COR-L47 (cell line): ENCODE measurements around the gene AATK.
A peak's percentile ranks its signal among the peaks of the same experiment; 100 is the strongest.

ENCODE experiments used
- DNase-seq: peaks from one replicate; lab custom pipeline; 2025; lab: John Stamatoyannopoulos, UW

The AATK gene

DNA sequence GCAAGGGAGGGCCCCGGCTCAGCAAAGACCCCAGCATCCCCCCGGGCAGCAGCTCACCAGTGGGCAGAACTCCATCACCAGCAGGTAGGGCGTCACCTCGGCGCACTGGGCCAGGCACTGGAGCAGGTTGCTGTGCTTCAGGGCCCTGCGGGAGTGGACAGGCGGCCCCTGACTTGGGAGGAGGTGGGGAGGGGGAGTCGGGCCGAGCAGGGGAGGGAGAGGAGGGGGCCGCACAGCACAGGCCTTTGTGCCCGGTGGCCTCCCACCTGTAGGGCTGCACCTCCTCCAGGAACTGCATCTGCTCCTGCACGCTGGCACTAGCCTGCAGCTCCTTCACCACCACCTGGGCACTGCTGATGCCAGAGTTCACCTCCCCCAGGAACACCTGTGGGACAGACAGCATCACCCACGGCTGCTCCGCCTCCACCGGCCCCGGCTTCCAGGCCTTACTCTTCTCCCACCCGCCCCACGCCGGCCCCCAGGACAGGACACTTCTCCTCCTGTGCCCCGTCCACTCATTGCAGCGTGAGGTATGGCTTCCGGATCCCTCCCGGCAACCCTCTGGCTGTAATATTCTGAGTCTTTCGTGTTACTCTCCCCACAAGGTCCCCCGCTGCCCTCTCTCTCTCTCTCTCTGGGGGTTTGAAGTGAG, 38.4 kb downstream of the AATK start:
- no peak for DNase-seq

DNA sequence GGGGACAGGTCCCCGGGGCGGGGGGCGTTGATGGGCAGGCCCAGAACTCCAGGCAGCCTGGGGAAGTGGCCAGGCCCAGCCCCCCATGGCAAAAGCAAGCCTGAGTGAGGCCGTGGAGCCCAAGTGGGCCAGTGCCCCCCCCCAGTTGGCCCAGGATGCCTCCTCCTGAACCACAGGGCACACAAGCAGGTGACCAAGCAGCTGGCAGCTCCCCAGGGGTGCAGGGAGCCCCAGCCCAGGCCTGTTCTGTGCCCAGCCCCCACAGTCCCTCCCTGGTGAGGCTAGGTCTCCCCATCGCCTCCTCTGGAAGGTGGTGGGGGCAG, 38.9 kb downstream of the AATK start:
- no peak for DNase-seq

DNA sequence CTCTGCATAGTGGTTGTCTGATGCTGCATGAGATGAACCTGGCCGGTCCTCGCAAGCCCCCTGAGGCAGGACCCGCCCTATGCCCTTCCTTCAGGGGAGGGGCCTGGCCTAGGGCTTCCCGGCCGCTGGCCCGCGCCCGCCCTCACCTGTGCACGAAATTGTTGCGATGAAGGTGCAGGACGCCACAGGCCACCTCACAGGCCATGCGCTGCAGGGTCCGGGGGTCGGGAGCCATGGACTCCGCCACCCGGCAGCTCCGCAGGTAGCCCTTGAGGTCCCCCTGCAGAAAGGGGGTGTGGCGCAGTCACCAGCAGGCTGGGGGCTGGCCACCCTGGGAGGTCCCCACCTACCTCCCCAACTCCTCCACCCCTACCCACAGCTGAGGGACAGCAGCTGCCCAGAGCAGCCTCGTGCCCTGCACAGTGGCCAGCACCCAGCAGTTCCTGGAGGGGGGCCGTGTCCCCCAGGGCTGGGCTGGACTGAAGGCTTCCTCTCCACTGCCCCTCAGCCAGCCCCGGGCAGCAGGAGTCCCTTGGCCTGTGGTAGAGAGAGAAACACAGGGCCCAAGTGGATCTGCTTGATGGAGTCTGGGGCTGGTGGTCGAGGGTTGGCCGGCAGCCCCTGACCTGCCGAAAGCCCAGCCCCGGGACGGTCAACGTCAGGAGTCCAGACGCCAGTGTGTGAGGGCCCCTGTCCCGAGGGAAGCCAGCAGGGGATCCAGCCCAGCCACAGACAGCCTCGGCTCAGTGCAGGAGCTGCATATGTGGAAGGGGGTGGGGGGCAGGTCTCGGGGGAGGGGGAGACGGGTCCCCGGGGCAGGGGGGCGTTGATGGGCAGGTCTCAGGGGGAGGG, 39.5 kb downstream of the AATK start:
- no peak for DNase-seq

DNA sequence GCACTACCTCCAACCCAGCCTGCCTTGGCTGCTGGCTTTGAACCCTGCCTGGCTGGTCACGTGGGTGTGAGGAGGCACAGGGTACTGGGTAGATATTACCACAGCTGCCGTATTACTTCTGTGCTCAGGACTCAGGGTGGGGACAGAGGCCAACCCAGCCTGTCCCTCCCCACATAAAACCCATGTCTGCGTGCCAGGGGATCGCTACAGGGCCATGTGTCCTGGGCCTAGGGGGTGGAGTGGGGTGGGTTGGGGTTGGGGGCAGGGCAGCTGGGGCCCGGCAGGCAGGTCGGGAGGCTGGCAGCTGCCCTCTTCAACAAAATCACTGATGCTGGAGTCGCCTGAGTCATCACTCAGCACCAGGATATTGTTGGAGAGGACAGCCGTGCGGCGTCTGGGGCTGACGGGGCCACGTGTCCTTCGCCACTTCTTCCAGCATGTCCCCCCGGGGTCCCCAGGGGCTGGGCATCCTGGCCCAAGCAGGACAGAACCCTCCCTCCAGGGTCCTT, 40.4 kb downstream of the AATK start:
- no peak for DNase-seq

DNA sequence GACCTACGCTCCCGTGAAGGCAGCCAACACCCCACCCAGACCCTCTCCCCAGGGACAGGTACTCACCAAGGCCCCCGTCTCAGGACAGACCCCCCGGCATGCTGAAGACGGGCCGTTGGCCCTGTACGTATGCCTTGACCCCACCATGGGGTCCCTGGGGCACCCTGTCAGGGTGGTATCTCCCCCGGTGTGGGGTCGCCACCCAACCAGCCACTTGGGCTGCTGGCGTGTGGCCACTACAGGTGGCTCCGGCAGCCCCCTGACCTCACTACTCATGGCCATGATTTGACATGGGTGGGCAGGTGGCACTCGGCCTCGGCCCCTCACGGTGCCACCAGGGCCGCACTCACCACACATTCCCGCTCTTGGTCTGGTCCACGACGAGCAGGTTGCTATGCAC, 41.6 kb downstream of the AATK start:
- DNase-seq, result no peak

DNA sequence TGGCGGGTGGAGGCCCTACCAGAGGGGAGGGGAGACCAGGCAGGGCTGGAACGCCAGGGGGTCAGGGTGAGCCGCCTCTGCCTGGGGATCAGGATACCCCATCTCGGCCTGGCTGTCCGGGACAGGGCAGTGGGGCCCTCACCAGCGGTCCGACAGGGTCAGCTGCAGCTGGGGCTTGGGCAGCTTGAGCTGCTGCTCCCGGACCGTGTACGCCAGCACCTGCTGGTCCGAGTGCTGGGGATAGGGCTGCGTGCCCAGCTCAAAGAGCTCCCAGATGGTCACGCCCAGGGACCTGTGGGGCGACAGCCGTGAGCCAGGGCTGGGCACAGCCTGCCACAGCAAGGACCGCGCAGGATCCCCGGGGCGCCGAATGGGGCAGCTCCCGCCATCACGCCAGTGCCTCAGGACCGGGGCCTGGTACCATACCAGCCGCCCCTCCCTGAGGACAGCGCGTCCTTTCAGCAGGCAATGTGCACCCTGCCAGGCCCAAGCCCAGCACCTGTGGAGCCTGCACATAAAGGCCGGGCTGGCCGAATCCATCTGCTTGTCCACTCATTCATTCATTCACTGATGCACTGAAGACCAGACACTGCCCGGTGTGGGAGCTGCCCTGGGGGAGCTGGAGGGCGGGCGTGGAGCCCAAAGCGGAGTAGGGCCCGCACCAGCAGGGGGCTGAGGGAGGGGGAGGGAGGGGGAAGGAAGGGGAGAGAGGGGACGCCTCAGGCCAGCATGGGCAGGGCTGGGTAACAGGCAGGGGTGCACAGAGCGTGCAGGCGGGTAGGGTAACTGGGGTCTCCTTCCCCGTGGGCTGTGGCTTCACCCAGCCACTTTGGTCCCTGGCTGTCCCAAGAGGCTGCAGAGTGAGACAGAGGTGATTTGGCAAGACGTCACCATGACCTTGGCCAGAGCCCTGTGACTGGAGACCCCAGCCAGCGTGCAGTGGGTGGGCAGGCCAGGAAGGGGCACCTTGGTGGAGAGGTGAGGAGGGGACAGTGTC, 42.7 kb downstream of the AATK start:
- DNase-seq, result no peak

DNA sequence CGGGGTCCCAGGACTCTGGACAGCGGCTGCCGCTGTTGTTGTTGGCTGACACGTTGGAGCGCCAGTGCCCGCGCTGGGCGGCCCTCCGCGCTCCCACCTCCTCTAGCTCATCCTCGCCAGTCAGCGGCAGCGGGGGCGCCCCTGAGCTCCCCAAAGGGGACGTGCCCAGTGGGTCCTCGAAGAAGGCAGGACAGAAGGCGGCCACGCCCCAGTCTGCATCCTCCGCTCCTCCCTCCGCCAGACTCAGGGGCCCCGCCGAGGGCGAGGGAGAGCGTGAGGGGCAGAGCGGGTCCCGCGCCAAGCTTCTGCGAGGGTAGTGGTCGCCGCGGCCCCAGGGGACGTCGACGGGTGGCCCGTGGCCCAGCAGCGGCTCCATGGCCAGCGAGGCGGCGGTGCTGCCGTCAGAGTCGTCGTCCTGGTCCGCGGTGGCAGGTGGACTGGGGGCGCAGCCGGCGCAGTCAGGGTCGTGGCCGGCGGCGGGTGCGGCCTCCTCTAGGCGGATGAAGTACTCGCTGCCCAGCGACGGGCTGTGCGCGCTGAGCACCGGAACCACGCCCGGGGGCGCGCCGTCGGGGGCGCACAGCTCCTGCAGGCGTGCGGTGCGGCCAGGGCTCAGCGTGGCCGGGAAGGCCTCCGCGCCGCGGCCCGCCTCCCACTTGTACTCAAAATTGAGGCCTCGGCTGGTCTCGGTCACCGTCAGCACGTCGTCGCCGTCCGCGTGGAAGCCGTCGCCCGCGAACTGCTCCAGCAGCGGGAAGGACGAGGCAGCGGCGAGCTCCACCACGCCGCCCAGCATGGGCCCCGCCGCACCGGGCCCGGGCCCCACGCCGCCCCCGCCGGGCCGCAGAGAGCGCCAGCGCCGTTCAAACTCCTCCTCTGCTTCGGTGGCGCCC, 43.9 kb downstream of the AATK start:
- DNase-seq, result no peak

DNA sequence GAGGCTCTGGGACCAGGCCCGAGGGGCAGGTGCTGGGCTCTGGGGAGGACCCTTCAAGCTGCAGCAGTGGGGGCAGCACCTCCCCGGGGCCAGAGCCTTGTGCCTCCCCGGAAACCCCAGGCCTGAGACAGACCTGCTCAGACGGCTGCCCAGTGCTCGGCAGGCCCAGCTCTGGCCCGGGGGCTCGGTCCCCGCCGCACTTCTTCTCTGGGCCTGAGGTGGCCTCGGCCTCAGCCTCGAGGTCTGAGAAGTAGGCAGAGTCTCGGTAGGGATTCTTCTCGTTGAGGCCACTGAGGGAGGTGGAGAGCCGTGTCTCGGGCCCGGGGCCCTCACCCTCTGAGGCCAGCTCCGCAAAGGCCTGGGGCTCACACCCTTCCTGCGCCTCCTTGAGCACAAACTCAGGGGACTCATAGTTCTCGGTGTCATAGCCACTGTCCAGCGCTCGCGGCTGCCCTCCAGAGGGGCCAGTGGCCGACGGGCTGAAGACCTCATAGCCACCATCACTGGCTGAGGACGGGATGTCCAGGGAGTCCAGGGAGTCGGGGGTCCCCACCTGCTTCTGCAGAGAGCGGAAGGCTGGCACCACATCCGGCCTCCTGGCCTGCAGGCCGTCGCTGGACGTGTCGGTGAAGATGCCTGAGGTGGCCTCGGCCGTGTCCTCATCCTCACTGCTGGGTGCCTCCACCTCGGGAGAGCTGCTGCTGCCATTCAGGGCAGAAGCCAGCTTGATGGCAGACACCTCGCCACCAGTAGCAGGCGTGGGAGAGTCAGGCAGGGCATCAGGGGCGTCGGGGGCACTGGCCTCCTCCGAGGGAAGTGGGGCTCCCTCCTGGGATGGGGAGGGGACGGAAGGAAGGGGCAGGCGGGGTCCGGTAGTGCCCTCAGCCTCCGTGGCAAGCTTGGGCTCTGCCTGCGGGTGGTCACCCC, 45.1 kb downstream of the AATK start:
- no peak for DNase-seq

DNA sequence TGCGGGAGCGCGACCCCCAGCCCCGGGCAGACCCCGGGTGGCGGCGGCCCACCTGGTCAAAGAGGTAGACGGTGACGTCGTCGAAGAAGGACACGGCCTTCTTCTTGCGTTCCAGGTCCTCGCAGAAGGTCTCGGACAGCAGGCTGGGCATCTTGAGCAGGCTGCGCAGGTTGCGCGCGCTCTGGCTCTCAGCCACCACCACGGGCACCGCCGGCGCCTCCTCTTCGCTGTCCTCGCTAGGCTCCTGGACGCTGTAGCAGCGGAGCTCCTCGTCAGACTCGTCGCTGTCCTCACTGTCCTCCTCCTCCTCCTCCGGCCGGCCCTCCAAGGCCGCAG, 45.9 kb downstream of the AATK start:
- DNase-seq, result no peak

DNA sequence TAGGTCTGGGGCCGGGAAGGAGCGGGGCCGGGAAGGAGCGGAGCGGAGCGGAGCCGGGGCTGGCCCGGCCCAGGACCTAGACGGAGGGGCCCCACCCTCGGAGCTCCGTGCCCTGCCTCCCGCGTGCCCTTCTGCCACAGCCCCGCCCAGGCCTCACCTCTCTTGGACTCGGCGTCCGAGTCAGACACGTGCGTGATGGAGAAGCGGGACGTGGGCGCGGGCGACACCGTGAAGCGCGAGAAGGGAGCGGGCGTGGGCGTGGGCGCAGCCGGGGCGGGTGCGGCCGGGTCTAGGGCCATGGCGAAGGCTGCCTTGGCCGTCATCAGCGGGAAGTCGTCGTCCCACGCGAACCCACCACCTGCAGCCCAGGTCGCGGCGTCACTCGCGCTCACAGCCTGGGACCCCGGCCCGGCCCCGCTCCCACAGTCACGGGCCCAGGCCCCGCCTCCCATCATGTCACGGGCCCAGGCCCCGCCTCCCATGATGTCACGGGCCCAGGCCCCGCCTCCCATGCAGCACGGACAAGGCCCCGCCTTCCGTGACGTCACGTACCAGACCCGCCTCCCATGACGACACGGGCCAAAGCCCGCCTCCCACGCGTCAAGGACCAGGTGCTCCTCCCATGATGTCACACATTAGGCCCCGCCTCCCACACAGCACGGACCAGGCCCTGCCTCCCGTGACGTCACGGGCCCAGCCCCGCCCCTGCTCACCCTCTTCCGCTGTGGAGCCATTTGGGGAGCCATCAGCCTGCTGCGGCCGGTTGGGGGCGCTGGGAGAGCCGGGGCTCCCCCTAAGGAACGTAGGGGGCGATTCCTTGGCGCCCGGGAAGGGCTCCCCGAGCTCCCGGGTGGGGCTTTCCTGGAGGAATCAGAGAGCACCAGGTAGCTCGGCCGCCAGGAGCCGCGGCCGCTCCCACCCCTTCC, 46.5 kb downstream of the AATK start:
- DNase-seq, result peak; percentile 39

DNA sequence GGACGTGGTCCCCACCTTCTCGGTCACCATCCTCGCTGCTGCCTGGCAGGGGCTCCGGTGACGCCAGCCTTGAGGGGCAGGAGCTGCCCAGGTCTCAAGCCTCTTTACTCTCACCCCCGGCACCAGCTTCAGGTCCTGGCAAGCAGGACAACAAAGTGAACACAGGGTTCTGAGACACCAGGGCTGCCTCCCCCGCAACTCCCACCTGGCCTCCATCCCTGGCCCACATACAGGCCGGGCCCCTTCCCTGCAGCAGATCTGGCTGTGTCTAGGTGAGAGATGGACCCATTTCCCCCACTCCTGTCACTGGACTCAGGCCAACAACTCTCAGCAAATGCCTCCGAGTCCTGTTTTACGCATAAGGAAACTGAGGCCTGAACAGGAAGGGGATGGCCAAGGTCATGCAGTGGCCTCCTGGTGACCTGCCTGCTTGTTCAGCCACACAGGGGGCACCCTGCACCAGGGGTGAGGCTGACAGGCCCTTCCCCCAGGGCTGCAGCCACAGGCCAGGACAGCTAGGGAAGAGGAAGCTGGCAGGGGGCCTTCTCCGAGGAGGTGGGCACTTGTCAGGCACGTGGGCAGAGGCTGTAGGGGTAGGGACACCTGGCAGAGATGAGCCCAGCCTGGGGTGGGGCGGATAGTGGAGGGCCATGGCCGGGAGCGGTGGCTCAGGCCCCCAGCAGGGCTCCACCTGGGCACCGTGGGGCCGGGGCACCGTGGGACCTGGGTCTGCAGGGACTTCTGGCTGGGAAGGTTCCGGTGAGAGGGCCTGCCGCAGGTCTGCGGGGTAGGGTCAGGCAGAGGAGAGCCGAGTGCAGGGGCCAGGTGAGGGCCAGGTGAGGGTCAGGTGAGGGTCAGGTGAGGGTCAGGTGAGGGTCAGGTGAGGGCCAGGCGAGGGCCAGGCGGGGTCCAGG, 47.5 kb downstream of the AATK start:
- no peak for DNase-seq

DNA sequence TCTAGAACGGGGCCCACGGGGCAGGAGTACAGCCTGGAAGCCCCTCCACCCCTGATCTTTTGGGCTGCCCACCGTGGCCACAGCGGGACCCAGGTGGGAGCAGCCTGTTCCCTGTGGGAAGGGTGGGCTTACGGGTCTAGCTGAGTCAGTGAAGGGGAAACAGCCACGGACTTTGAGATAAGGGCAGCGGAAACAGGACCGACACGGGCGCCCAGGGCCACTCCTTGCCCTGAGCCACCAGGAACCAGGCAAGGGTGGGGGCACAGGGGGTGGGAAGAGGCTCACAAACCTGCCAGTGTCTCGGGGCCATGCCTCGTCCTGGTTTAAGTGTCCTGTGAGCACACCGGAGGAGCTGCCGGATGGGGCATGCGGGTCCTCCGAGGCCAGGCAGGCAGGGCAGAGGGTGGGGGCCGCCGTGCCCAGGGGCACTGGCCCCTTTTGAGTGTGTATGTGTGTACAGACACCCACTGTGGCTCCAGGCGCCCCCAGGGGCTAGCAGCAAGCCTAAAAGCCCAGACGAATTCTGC, 48.3 kb downstream of the AATK start:
- DNase-seq, result no peak

DNA sequence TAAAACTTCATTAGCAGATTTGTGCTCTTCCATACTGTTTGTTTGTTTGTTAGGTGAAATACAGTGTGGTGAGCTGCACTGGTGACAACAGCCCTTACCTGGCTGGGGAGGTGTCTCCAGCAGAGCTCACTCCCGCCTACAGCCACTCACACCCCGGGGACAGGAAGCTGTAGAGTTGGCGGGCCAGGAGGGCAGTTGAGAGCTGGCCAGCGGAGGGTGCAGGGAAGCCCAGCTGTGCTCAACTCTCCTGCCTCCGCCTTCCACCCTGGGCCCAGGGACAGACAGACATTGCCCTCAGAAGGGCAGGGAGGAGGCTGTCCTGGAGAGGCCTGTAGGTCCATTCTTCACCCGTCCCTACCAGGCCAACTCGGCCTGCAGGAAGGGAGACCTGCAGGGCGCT, 49.3 kb downstream of the AATK start:
- DNase-seq, result no peak

DNA sequence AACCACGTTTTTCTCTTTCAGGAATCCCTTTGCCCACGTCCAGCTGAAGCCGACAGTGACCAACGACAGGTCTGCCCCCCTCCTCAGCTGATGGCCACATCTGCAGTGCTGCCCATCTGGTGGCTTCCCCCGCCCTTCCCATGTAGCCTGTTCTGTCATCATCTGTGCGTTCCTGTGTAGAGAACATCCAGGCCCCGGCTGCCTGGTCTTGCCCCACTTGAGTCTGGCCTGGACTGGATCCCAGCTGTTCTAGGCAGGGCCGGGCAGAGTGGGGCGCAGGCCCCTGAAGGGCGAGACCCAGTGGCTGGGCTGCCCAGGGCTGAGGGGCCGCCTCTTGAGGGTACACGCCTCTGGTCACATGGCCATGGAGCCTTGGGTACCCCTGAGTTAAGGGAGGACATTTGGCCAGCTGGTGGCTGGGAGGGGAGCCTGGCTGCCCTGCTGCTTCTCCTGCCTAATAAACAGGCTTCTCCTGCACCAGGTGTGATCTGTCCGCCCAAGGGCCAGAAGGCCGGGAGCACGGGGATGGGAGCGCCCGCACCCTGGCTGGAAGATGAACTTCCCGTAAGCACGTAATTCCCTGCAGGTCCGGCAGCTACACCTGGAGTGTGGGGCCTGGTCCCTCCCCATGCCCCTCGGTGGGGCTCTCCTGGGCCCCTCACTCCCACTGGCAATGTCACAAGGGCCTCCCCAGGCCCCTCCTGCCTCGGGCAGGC, 50.1 kb downstream of the AATK start:
- no peak for DNase-seq

DNA sequence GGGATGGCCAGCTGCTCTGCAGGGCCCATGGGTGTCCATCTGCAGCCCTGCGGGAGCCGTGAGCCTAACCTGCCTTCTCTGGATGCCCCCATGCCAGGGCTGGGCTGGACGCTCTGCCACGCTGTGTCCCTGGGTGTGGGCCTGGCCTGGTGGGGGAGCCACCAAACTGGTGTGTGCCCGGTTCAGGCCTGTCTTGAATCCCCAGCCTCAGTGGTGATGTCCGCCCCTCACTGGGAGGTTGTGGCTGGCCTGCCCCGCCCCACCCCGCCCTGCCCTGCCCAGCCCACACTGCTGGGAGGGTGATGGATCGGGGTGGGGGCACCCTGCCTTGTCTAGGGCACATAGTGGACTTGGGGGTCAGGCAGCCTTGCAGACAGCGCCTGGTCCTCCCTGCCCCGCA, 50.8 kb downstream of the AATK start:
- DNase-seq, result no peak

DNA sequence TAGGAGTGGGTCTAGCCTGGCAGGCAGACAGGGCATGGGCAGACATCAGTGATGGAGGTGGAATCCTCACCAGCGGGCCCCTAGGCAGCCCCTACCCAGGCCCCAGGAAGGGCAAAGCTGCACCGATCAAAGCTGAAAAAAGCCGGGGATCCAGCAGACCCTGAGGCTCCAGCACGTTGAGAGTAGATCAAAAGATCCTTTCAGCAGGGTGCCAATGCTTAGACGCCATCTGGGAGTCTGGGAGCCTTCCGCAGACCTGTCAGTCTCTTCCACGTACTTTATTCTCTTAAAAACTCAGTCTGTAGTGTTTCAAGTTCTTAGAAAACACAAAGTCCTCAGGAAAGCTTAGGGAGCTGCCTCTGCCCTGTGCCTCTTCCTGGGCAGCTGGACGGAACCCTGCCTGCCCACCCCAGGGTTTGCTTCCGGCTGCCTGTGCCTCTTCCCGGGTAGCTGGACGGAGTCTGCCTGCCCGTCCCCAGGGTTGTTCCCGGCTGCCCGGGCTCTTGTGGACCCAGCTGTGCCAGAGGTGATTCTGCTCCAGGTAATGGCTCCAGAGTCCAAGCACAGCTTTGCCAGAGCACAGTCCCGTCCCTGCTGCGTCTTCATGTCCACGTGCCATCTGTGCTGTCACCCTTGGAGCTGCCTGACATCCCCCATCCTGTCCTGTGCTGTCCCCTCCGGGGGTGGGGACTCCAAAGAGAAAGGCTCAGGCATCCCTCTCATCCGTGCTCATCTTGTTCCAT, 51.5 kb downstream of the AATK start:
- no peak for DNase-seq
